Tibial artery (tissue), 4 donors: Measurements from ENCODE around the gene GRK1.

Experiments
- DNase-seq, 2 donors: peaks; one replicate each; pipeline ENCODE4 v3.0.0-alpha.2; 2019
- H3K27ac ChIP-seq, 2 donors: fragments of 200-600 bp; sonication (generic) in 1 of 2; 1 replicate in 1 of 2; 2 replicates in 1 of 2; pipeline ENCODE4 v1.5.1; 2018 to 2019; ENCODE audit warnings: mild to moderate bottlenecking in 1 of 2
- H3K27me3 ChIP-seq, 2 donors: fragments of 200-600 bp; sonication (generic) in 1 of 2; one replicate each; pipeline versions ENCODE4 v1.5.1 to v1.6.0; 2016 to 2019
- H3K36me3 ChIP-seq, 3 donors: fragments of 200-600 bp; sonication (generic) in 2 of 3; one replicate each; pipeline ENCODE4 v1.5.1; 2016 to 2019; ENCODE audit warnings: mild to moderate bottlenecking in 2 of 3
- H3K4me1 ChIP-seq, 4 donors: fragments of 200-600 bp; sonication (generic) in 2 of 4; 1 replicate in 3 of 4; 2 replicates in 1 of 4; pipeline ENCODE4 v1.5.1; 2016 to 2019
- H3K4me3 ChIP-seq, 2 donors: fragments of 200-600 bp; sonication (generic) in 1 of 2; 1 replicate in 1 of 2; 2 replicates in 1 of 2; pipeline ENCODE4 v1.5.1; 2018 to 2019; ENCODE audit warnings: mild to moderate bottlenecking in 2 of 2
- H3K9me3 ChIP-seq, 3 donors: fragments of 200-600 bp; sonication (generic) in 1 of 3; one replicate each; pipeline ENCODE4 v1.5.1; 2016 to 2019
- CTCF ChIP-seq, 2 experiments: fragments of 200-600 bp in 1 of 2; fragments of 450-650 bp in 1 of 2; IDR thresholded peaks; one replicate each; pipeline ENCODE4 v1.5.1; 2017 to 2019; ENCODE audit warnings: antibody characterized with exemption in 2 of 2, mild to moderate bottlenecking in 1 of 2, moderate library complexity in 1 of 2
- intact Hi-C: fragments of 100-400 bp; cut with DNase I; formaldehyde crosslinking; loops from one replicate; pipeline ENCODE4 v1.15.0; 2023; ENCODE audit warnings: low total_unique reads

GRK1 gene

GRCh38 chr13:113741191-113741668 is 74.2 kb downstream of the GRK1 start:
- intact Hi-C loops, result no loop called here
- H3K27me3 ChIP-seq, result peaks cover 0 to 59% of the 10 kb centered on the region in 2 donors
- peaks cover 0 to 3% (median 0%) of the 10 kb centered on the region in 4 donors for H3K4me1 ChIP-seq
- no peak overlapping the region for H3K27ac ChIP-seq
- no peaks in the 10 kb centered on the region for H3K36me3 ChIP-seq
- DNase-seq, result no peak
- no peaks in the 10 kb centered on the region for H3K9me3 ChIP-seq
- TF ChIP-seq CTCF (IDR thresholded peaks at IDR 0.05), result no peak
- H3K4me3 ChIP-seq, result no peak overlapping the region

GRCh38 chr13:113742000-113742441 is 75.0 kb downstream of the GRK1 start:
- H3K27ac ChIP-seq, result no peak overlapping the region
- peaks cover 0 to 3% (median 0%) of the 10 kb centered on the region in 4 donors for H3K4me1 ChIP-seq
- no peak overlapping the region for H3K4me3 ChIP-seq
- peaks cover 0 to 52% of the 10 kb centered on the region in 2 donors for H3K27me3 ChIP-seq
- intact Hi-C loops, result no loop called here
- H3K9me3 ChIP-seq, result no peaks in the 10 kb centered on the region
- peak in 1 of 2 donors; percentile 61 for DNase-seq
- no peaks in the 10 kb centered on the region for H3K36me3 ChIP-seq
- TF ChIP-seq CTCF (IDR thresholded peaks at IDR 0.05), result no peak

- no peaks in the 10 kb centered on the region for H3K9me3 ChIP-seq
- intact Hi-C loops, result no loop called here
- TF ChIP-seq CTCF (IDR thresholded peaks at IDR 0.05), result no peak
- H3K27ac ChIP-seq, result no peak overlapping the region
- peaks cover 0 to 49% of the 10 kb centered on the region in 2 donors for H3K27me3 ChIP-seq
- H3K4me1 ChIP-seq, result peaks cover 0 to 3% (median 0%) of the 10 kb centered on the region in 4 donors
- H3K36me3 ChIP-seq, result no peaks in the 10 kb centered on the region
- no peak for DNase-seq
- H3K4me3 ChIP-seq, result no peak overlapping the region
These were observed 75.6 kb downstream of the GRK1 start for GRCh38 chr13:113742445-113743120.

- no peak overlapping the region for H3K4me3 ChIP-seq
- intact Hi-C loops, result no loop called here
- H3K27ac ChIP-seq, result no peak overlapping the region
- no peak for DNase-seq
- H3K36me3 ChIP-seq, result no peaks in the 10 kb centered on the region
- TF ChIP-seq CTCF (IDR thresholded peaks at IDR 0.05), result no peak
- peaks cover 0 to 42% of the 10 kb centered on the region in 2 donors for H3K27me3 ChIP-seq
- no peaks in the 10 kb centered on the region for H3K9me3 ChIP-seq
- peaks cover 0 to 3% (median 0%) of the 10 kb centered on the region in 4 donors for H3K4me1 ChIP-seq
These were observed 76.6 kb downstream of the GRK1 start for GRCh38 chr13:113743366-113744195.

- DNase-seq, result no peak
- no peaks in the 10 kb centered on the region for H3K9me3 ChIP-seq
These were observed 77.4 kb downstream of the GRK1 start for GRCh38 chr13:113744197-113745000.

More at GRCh38 chr13:113744197-113745000, 77.4 kb downstream of the GRK1 start:
- no peak for TF ChIP-seq CTCF (IDR thresholded peaks at IDR 0.05)
- H3K27ac ChIP-seq, result no peak overlapping the region
- H3K4me1 ChIP-seq, result peaks cover 0 to 3% (median 0%) of the 10 kb centered on the region in 4 donors
- intact Hi-C loops, result no loop called here
- peaks cover 0 to 46% of the 10 kb centered on the region in 2 donors for H3K27me3 ChIP-seq
- no peak overlapping the region for H3K4me3 ChIP-seq
- H3K36me3 ChIP-seq, result no peaks in the 10 kb centered on the region
